CD4-positive, alpha-beta T cell treated with Interleukin-6 for 4 hours (primary cell): ENCODE data around the gene SHISA9.

Source experiments
- DNase-seq: peaks from one replicate; pipeline ENCODE4 v3.0.0-alpha.2; 2020; ENCODE audit warnings: mixed read lengths

The SHISA9 gene

GRCh38 chr16:13130586-13130985 lies 229.2 kb downstream of the SHISA9 start:
- no peak for DNase-seq

- no peak for DNase-seq
Measured at GRCh38 chr16:13134836-13135235, 233.4 kb downstream of the SHISA9 start.

- no peak for DNase-seq
Measured at GRCh38 chr16:13136901-13137300, 235.5 kb downstream of the SHISA9 start.

GRCh38 chr16:13138528-13138927 lies 237.1 kb downstream of the SHISA9 start:
- DNase-seq: no peak

- DNase-seq: no peak
Measured at GRCh38 chr16:13139661-13140241, 238.4 kb downstream of the SHISA9 start.

- no peak for DNase-seq
Measured at GRCh38 chr16:13143551-13143950, 242.2 kb downstream of the SHISA9 start.

GRCh38 chr16:13146829-13147228 lies 245.4 kb downstream of the SHISA9 start:
- no peak for DNase-seq

GRCh38 chr16:13148294-13148693 lies 246.9 kb downstream of the SHISA9 start:
- no peak for DNase-seq

- no peak for DNase-seq
Measured at GRCh38 chr16:13148836-13149235, 247.4 kb downstream of the SHISA9 start.

- DNase-seq: no peak
Measured at GRCh38 chr16:13150181-13150885, 248.9 kb downstream of the SHISA9 start.

- DNase-seq: no peak
Measured at GRCh38 chr16:13153696-13154095, 252.3 kb downstream of the SHISA9 start.

- DNase-seq: no peak
Measured at GRCh38 chr16:13154799-13155198, 253.4 kb downstream of the SHISA9 start.

- DNase-seq: no peak
Measured at GRCh38 chr16:13155377-13155776, 254.0 kb downstream of the SHISA9 start.

GRCh38 chr16:13155780-13156179 lies 254.4 kb downstream of the SHISA9 start:
- no peak for DNase-seq

GRCh38 chr16:13157082-13157481 lies 255.7 kb downstream of the SHISA9 start:
- no peak for DNase-seq

- DNase-seq: no peak
Measured at GRCh38 chr16:13158427-13158826, 257.0 kb downstream of the SHISA9 start.

GRCh38 chr16:13165024-13165423 lies 263.6 kb downstream of the SHISA9 start:
- DNase-seq: no peak

GRCh38 chr16:13168091-13168572 lies 266.7 kb downstream of the SHISA9 start:
- DNase-seq: no peak

GRCh38 chr16:13171313-13171712 lies 269.9 kb downstream of the SHISA9 start:
- DNase-seq: no peak

GRCh38 chr16:13176711-13177110 lies 275.3 kb downstream of the SHISA9 start:
- no peak for DNase-seq

- no peak for DNase-seq
Measured at GRCh38 chr16:13178318-13178717, 276.9 kb downstream of the SHISA9 start.

- DNase-seq: no peak
Measured at GRCh38 chr16:13181432-13181831, 280.0 kb downstream of the SHISA9 start.

GRCh38 chr16:13186813-13187212 lies 285.4 kb downstream of the SHISA9 start:
- DNase-seq: no peak

- DNase-seq: no peak
Measured at GRCh38 chr16:13189250-13189649, 287.9 kb downstream of the SHISA9 start.

- no peak for DNase-seq
Measured at GRCh38 chr16:13193721-13194120, 292.3 kb downstream of the SHISA9 start.
